A673 (cell line): ENCODE measurements around the gene RGS6. TPM values are rescaled to one million over a fixed set of nuclear protein-coding genes. Genes with fewer than 3 reads are reported as not detected.

Experiments used
- BruUV-seq: library from RNA; stranded (reverse); fragments of 400-500 nt; replicated peaks from 2 replicates; lab custom pipeline; 2021; lab: Mats Ljungman, UMichigan
- CTCF ChIA-PET: fragments of 300-600 bp; sonication (Branson Sonifier 250); formaldehyde crosslinking; loops from one replicate; lab custom pipeline; 2022; ENCODE audit warnings: antibody characterized with exemption; lab: Charles Lee
- POLR2A ChIA-PET: fragments of 300-600 bp; sonication (Branson Sonifier 250); formaldehyde crosslinking; loops from one replicate; lab custom pipeline; 2022; ENCODE audit warnings: antibody characterized with exemption; ENCODE audit not compliant: low non-redundant PET; lab: Charles Lee
- DNase-seq: peaks from one replicate; pipeline ENCODE4 v3.0.0-alpha.2; 2015; ENCODE audit warnings: low spot score
- H3K27ac ChIP-seq: fragments of 200-600 bp; sonication (generic); 2 replicates; pipeline ENCODE4 v1.5.1; 2016; ENCODE audit warnings: mixed run types, low read depth, mild to moderate bottlenecking, mixed read lengths, antibody characterized with exemption, low read length; ENCODE audit not compliant: poor library complexity, severe bottlenecking
- H3K27me3 ChIP-seq: fragments of 200-600 bp; sonication (generic); replicated peaks from 2 replicates; pipeline ENCODE4 v1.6.1; 2017; ENCODE audit warnings: mixed run types, low read depth, mild to moderate bottlenecking, mixed read lengths, antibody characterized with exemption, low read length; ENCODE audit not compliant: insufficient read depth, poor library complexity
- H3K36me3 ChIP-seq: fragments of 200-600 bp; sonication (generic); 2 replicates; pipeline ENCODE4 v1.6.1; 2016; ENCODE audit warnings: mixed run types, mild to moderate bottlenecking, mixed read lengths, antibody characterized with exemption, low read length; ENCODE audit not compliant: insufficient read depth, poor library complexity, severe bottlenecking
- H3K4me1 ChIP-seq: fragments of 200-600 bp; sonication (generic); 2 replicates; pipeline ENCODE4 v1.6.1; 2017; ENCODE audit warnings: mixed run types, mild to moderate bottlenecking, mixed read lengths, antibody characterized with exemption, low read length; ENCODE audit not compliant: insufficient read depth, poor library complexity, severe bottlenecking
- H3K4me3 ChIP-seq: fragments of 200-600 bp; sonication (generic); 2 replicates; pipeline ENCODE4 v1.5.1; 2016; ENCODE audit warnings: low read depth, mixed run types, mild to moderate bottlenecking, mixed read lengths, low read length; ENCODE audit not compliant: poor library complexity, severe bottlenecking
- H3K9me3 ChIP-seq: fragments of 200-600 bp; sonication (generic); 2 replicates; pipeline ENCODE4 v1.6.1; 2016; ENCODE audit warnings: mixed run types, low read depth, mild to moderate bottlenecking, mixed read lengths, antibody characterized with exemption, low read length; ENCODE audit not compliant: poor library complexity, severe bottlenecking
- CTCF ChIP-seq: fragments of 300-800, 200-600 bp; sonication (generic); conservative IDR thresholded peaks from 2 replicates; pipeline ENCODE4 v1.5.1; 2017; ENCODE audit warnings: low read depth, mild to moderate bottlenecking, antibody characterized with exemption, low read length, moderate library complexity, mixed read lengths
- EZH2 ChIP-seq: fragments of 200-600 bp; sonication (generic); IDR thresholded peaks from 2 replicates; pipeline ENCODE4 v1.6.1; 2017; ENCODE audit warnings: borderline replicate concordance, low read depth, mild to moderate bottlenecking, mixed read lengths, antibody characterized with exemption, low read length; ENCODE audit not compliant: poor library complexity, severe bottlenecking
- intact Hi-C: fragments of 100-400 bp; cut with micrococcal nuclease; formaldehyde crosslinking; loops from one replicate; pipeline ENCODE4 v1.10.0; 2022; ENCODE audit not compliant: unreplicated experiment
- total RNA-seq: library from RNA; stranded (reverse); gene quantifications from 2 replicates; pipeline ENCODE4 v1.2.3, GENCODE V29; 2021

The RGS6 gene
- total RNA-seq, 1 experiment from 2014 or later, result not detected

GRCh38 chr14:72182708-72183432, 250.6 kb downstream of the RGS6 start:
- BruUV-seq, result no TSS peak
- CTCF ChIA-PET, result no interaction called here
- TF ChIP-seq CTCF, result no peak
- TF ChIP-seq EZH2, result no peak
- intact Hi-C loops, result no loop called here
- Histone ChIP-seq H3K36me3 (no peaks in the 10 kb centered on the region), H3K9me3 (no peaks in the 10 kb centered on the region), H3K4me3 (no peak overlapping the region), H3K27me3 (no peaks in the 10 kb centered on the region), H3K27ac (no peak overlapping the region), H3K4me1 (no peaks in the 10 kb centered on the region)
- DNase-seq, result no peak
- POLR2A ChIA-PET, result no interaction called here

- Histone ChIP-seq H3K9me3 (no peaks in the 10 kb centered on the region), H3K36me3 (no peaks in the 10 kb centered on the region), H3K4me1 (no peaks in the 10 kb centered on the region), H3K27ac (no peak overlapping the region), H3K27me3 (no peaks in the 10 kb centered on the region), H3K4me3 (no peak overlapping the region)
- DNase-seq, result no peak
- CTCF ChIA-PET, result no interaction called here
- no peak for TF ChIP-seq CTCF
- no peak for TF ChIP-seq EZH2
- POLR2A ChIA-PET, result no interaction called here
- intact Hi-C loops, result no loop called here
- no TSS peak for BruUV-seq
These were observed 251.4 kb downstream of the RGS6 start for GRCh38 chr14:72183631-72184030.

GRCh38 chr14:72186523-72186922, 254.3 kb downstream of the RGS6 start:
- no peak for TF ChIP-seq CTCF
- no peak for TF ChIP-seq EZH2
- Histone ChIP-seq H3K27ac (no peak overlapping the region), H3K4me3 (no peak overlapping the region), H3K4me1 (no peaks in the 10 kb centered on the region), H3K36me3 (no peaks in the 10 kb centered on the region), H3K9me3 (no peaks in the 10 kb centered on the region), H3K27me3 (no peaks in the 10 kb centered on the region)
- intact Hi-C loops, result no loop called here
- DNase-seq, result no peak
- BruUV-seq, result no TSS peak
- ChIA-PET CTCF (no interaction called here), POLR2A (no interaction called here)
